Breast epithelium (tissue), 3 donors: ENCODE measurements around the gene KCNJ6.

Source experiments
- POLR2A ChIP-seq: fragments of 450-650 bp; IDR thresholded peaks from one replicate; pipeline ENCODE4 v1.6.1; 2016; ENCODE audit warnings: antibody characterized with exemption, mild to moderate bottlenecking, moderate library complexity
- TF ChIP-seq, protein P1 (sequence below), 3 donors: fragments of 450-650 bp; IDR thresholded peaks; one replicate each; pipeline ENCODE4 v1.5.1; 2016 to 2017; ENCODE audit warnings: antibody characterized with exemption in 3 of 3, mild to moderate bottlenecking in 3 of 3, moderate library complexity in 3 of 3

DNA sequence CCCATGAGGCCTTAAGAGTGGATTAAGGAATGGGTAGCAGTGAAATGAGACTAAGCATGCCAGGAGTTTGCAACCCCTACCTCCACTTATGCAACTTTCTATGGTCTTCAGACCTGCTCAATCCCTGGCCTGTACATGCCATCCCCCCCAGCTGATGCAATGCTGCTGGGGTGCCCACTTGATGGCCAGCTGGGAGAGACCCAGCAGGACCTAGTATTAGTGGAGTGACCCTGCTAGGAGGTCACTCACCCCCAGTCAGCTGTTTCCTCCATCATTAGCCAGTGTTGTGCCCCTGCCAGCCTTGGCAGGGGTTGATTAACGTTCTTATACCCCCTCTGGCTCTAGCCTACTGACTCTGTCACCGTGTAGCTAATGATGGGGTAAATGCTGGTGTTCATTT lies 313.1 kb downstream of the KCNJ6 start:
- no peak for TF ChIP-seq POLR2A
- TF ChIP-seq, protein P1, sequence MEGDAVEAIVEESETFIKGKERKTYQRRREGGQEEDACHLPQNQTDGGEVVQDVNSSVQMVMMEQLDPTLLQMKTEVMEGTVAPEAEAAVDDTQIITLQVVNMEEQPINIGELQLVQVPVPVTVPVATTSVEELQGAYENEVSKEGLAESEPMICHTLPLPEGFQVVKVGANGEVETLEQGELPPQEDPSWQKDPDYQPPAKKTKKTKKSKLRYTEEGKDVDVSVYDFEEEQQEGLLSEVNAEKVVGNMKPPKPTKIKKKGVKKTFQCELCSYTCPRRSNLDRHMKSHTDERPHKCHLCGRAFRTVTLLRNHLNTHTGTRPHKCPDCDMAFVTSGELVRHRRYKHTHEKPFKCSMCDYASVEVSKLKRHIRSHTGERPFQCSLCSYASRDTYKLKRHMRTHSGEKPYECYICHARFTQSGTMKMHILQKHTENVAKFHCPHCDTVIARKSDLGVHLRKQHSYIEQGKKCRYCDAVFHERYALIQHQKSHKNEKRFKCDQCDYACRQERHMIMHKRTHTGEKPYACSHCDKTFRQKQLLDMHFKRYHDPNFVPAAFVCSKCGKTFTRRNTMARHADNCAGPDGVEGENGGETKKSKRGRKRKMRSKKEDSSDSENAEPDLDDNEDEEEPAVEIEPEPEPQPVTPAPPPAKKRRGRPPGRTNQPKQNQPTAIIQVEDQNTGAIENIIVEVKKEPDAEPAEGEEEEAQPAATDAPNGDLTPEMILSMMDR (IDR thresholded peaks at IDR 0.05), result no peak
